ENCODE results near the gene ZNF226. TPM values are rescaled to one million over a fixed set of nuclear protein-coding genes. Genes with fewer than 3 reads are reported as not detected.
"Not testable (repeated sequence)": the region's sequence is repeated elsewhere in the genome, so short reads cannot be mapped to it uniquely, and the experiment has no call there.

ZNF226 gene
- polyA plus RNA-seq = 26.7 TPM
- long read RNA-seq, donor 1, partial matches to known transcripts = 0 of 5 reads
- long read RNA-seq, donor 1, other reads (novel, unspliced or antisense) = 0 of 5 reads
- long read RNA-seq, donor 2, transcript ZNF226-201 (6 exons, 817 nt) = major isoform, 7 of 13 reads
- long read RNA-seq, donor 2, partial matches to known transcripts = 0 of 13 reads
- long read RNA-seq, donor 2, other reads (novel, unspliced or antisense) = 0 of 13 reads
- long read RNA-seq, donor 3, transcript ZNF226-201 (6 exons, 817 nt) = major isoform, 5 of 14 reads
- long read RNA-seq, donor 3, partial matches to known transcripts = 0 of 14 reads
- long read RNA-seq, donor 3, other reads (novel, unspliced or antisense) = 0 of 14 reads
- long read RNA-seq, donor 4, partial matches to known transcripts = 0 of 3 reads
- long read RNA-seq, donor 4, other reads (novel, unspliced or antisense) = 0 of 3 reads
- long read RNA-seq, donor 5, partial matches to known transcripts = 0 of 3 reads
- long read RNA-seq, donor 5, other reads (novel, unspliced or antisense) = 0 of 3 reads
- long read RNA-seq, donor 6, partial matches to known transcripts = 0 of 6 reads
- long read RNA-seq, donor 6, other reads (novel, unspliced or antisense) = 0 of 6 reads
- long read RNA-seq, donor 7, partial matches to known transcripts = 0 of 4 reads
- long read RNA-seq, donor 7, other reads (novel, unspliced or antisense) = 0 of 4 reads
- long read RNA-seq, donor 8, partial matches to known transcripts = 0 of 4 reads
- long read RNA-seq, donor 8, other reads (novel, unspliced or antisense) = 0 of 4 reads
- long read RNA-seq, donor 9, partial matches to known transcripts = 0 of 6 reads
- long read RNA-seq, donor 9, other reads (novel, unspliced or antisense) = 0 of 6 reads
- long read RNA-seq, donor 10, full-length matches to known transcripts = 10 of 10 reads
- long read RNA-seq, donor 10, partial matches to known transcripts = 0 of 10 reads
- long read RNA-seq, donor 10, other reads (novel, unspliced or antisense) = 0 of 10 reads
- long read RNA-seq, donor 11, partial matches to known transcripts = 0 of 4 reads
- long read RNA-seq, donor 11, other reads (novel, unspliced or antisense) = 0 of 4 reads

GRCh38 chr19:44164673-44165512 lies at the start of gene ZNF226:
ZNF226 (plus strand) TSS chr19:44165100; CDS start chr19:44170081, 4,981 bp downstream.
- peak within 1 kb of the TSS; percentile 76 for H3K27ac ChIP-seq (ENCODE audit: low read length)
- peak within 1 kb of the TSS; percentile 56 for H3K4me3 ChIP-seq (ENCODE audit: low read length)
- WGBS (ENCODE audit: insufficient coverage, low lambda C conversion rate) = no CpG with 5 or more reads among the region's 32 CpGs
- H3K36me3 ChIP-seq (ENCODE audit: control insufficient read depth, insufficient read depth, low read length) = peaks cover 26% of the 10 kb centered on the region
- H3K27me3 ChIP-seq (ENCODE audit: control insufficient read depth, insufficient read depth, low read length) = no peaks in the 10 kb centered on the region
- H3K9me3 ChIP-seq (ENCODE audit: control insufficient read depth, low read depth, low read length) = peaks cover 13% of the 10 kb centered on the region
- DNase-seq = peak; percentile 99
- H3K4me1 ChIP-seq (ENCODE audit: control insufficient read depth, insufficient read depth, low read length) = no peaks in the 10 kb centered on the region

- H3K27me3 ChIP-seq (ENCODE audit: control insufficient read depth, insufficient read depth, low read length); H3K9me3 ChIP-seq (ENCODE audit: control insufficient read depth, low read depth, low read length); DNase-seq; H3K27ac ChIP-seq (ENCODE audit: low read length); H3K4me1 ChIP-seq (ENCODE audit: control insufficient read depth, insufficient read depth, low read length); H3K4me3 ChIP-seq (ENCODE audit: low read length): not testable (repeated sequence)
- H3K36me3 ChIP-seq (ENCODE audit: control insufficient read depth, insufficient read depth, low read length) = peaks cover 25% of the 10 kb centered on the region
- 100% methylated on average over 1 of the region's 4 CpGs for WGBS (ENCODE audit: insufficient coverage, low lambda C conversion rate)
These were observed 43.7 kb upstream of the ZNF226 start for GRCh38 chr19:44121162-44121561.

- Histone ChIP-seq H3K9me3 (ENCODE audit: control insufficient read depth, low read depth, low read length) (peaks cover 13% of the 10 kb centered on the region), H3K4me1 (ENCODE audit: control insufficient read depth, insufficient read depth, low read length) (no peaks in the 10 kb centered on the region), H3K27ac (ENCODE audit: low read length) (no peak overlapping the region), H3K4me3 (ENCODE audit: low read length) (no peak overlapping the region), H3K36me3 (ENCODE audit: control insufficient read depth, insufficient read depth, low read length) (peaks cover 34% of the 10 kb centered on the region), H3K27me3 (ENCODE audit: control insufficient read depth, insufficient read depth, low read length) (no peaks in the 10 kb centered on the region)
- no peak for DNase-seq
- 94% methylated on average over 3 of the region's 5 CpGs for WGBS (ENCODE audit: insufficient coverage, low lambda C conversion rate)
These were observed 32.9 kb upstream of the ZNF226 start for GRCh38 chr19:44131955-44132354.

GRCh38 chr19:44141191-44142058 lies 23.5 kb upstream of the ZNF226 start, which contains the start of gene ZNF234:
ZNF234 (plus strand) TSS chr19:44141554; CDS start chr19:44144633, 3,079 bp downstream.
- Histone ChIP-seq H3K27ac (ENCODE audit: low read length) (peak within 1 kb of the TSS; percentile 93), H3K27me3 (ENCODE audit: control insufficient read depth, insufficient read depth, low read length) (no peaks in the 10 kb centered on the region), H3K4me1 (ENCODE audit: control insufficient read depth, insufficient read depth, low read length) (peaks cover 6% of the 10 kb centered on the region), H3K36me3 (ENCODE audit: control insufficient read depth, insufficient read depth, low read length) (peaks cover 16% of the 10 kb centered on the region), H3K9me3 (ENCODE audit: control insufficient read depth, low read depth, low read length) (no peaks in the 10 kb centered on the region), H3K4me3 (ENCODE audit: low read length) (peak within 1 kb of the TSS; percentile 99)
- DNase-seq = peak; percentile 74 to 94
- WGBS (ENCODE audit: insufficient coverage, low lambda C conversion rate) = 0% methylated on average over 1 of the region's 52 CpGs

- WGBS (ENCODE audit: insufficient coverage, low lambda C conversion rate) = no CpG with 5 or more reads among the region's 13 CpGs
- no peaks in the 10 kb centered on the region for H3K27me3 ChIP-seq (ENCODE audit: control insufficient read depth, insufficient read depth, low read length)
- H3K36me3 ChIP-seq (ENCODE audit: control insufficient read depth, insufficient read depth, low read length) = peaks cover 16% of the 10 kb centered on the region
- no peaks in the 10 kb centered on the region for H3K9me3 ChIP-seq (ENCODE audit: control insufficient read depth, low read depth, low read length)
- DNase-seq = no peak
- H3K4me1 ChIP-seq (ENCODE audit: control insufficient read depth, insufficient read depth, low read length) = peaks cover 6% of the 10 kb centered on the region
- H3K4me3 ChIP-seq (ENCODE audit: low read length) = peak overlapping the region; percentile 99
- H3K27ac ChIP-seq (ENCODE audit: low read length) = no peak overlapping the region
These were observed 22.9 kb upstream of the ZNF226 start for GRCh38 chr19:44142059-44142433.

- Histone ChIP-seq H3K36me3 (ENCODE audit: control insufficient read depth, insufficient read depth, low read length) (peaks cover 62% of the 10 kb centered on the region), H3K27ac (ENCODE audit: low read length) (no peak overlapping the region), H3K9me3 (ENCODE audit: control insufficient read depth, low read depth, low read length) (peaks cover 3% of the 10 kb centered on the region), H3K4me1 (ENCODE audit: control insufficient read depth, insufficient read depth, low read length) (no peaks in the 10 kb centered on the region), H3K27me3 (ENCODE audit: control insufficient read depth, insufficient read depth, low read length) (no peaks in the 10 kb centered on the region), H3K4me3 (ENCODE audit: low read length) (no peak overlapping the region)
- 100% methylated on average over 1 of the region's 4 CpGs for WGBS (ENCODE audit: insufficient coverage, low lambda C conversion rate)
- no peak for DNase-seq
These were observed 15.1 kb upstream of the ZNF226 start for GRCh38 chr19:44149776-44150175.

GRCh38 chr19:44151491-44151890 lies 13.4 kb upstream of the ZNF226 start:
- Histone ChIP-seq H3K9me3 (ENCODE audit: control insufficient read depth, low read depth, low read length) (peaks cover 4% of the 10 kb centered on the region), H3K27ac (ENCODE audit: low read length) (no peak overlapping the region), H3K4me3 (ENCODE audit: low read length) (no peak overlapping the region), H3K4me1 (ENCODE audit: control insufficient read depth, insufficient read depth, low read length) (no peaks in the 10 kb centered on the region), H3K36me3 (ENCODE audit: control insufficient read depth, insufficient read depth, low read length) (peaks cover 57% of the 10 kb centered on the region), H3K27me3 (ENCODE audit: control insufficient read depth, insufficient read depth, low read length) (no peaks in the 10 kb centered on the region)
- no CpG with 5 or more reads among the region's 5 CpGs for whole genome bisulfite sequencing (ENCODE audit: insufficient coverage, low lambda C conversion rate)
- no peak for DNase-seq

- Histone ChIP-seq H3K27me3 (ENCODE audit: control insufficient read depth, insufficient read depth, low read length) (no peaks in the 10 kb centered on the region), H3K4me3 (ENCODE audit: low read length) (no peak overlapping the region), H3K4me1 (ENCODE audit: control insufficient read depth, insufficient read depth, low read length) (no peaks in the 10 kb centered on the region), H3K27ac (ENCODE audit: low read length) (no peak overlapping the region), H3K36me3 (ENCODE audit: control insufficient read depth, insufficient read depth, low read length) (peaks cover 38% of the 10 kb centered on the region), H3K9me3 (ENCODE audit: control insufficient read depth, low read depth, low read length) (peaks cover 15% of the 10 kb centered on the region)
- WGBS (ENCODE audit: insufficient coverage, low lambda C conversion rate) = no CpG with 5 or more reads among the region's 2 CpGs
- no peak for DNase-seq
These were observed 8.4 kb upstream of the ZNF226 start for GRCh38 chr19:44156475-44156874.

GRCh38 chr19:44163789-44164188 lies 1.1 kb upstream of the ZNF226 start:
- Histone ChIP-seq H3K27ac (ENCODE audit: low read length) (no peak overlapping the region), H3K27me3 (ENCODE audit: control insufficient read depth, insufficient read depth, low read length) (no peaks in the 10 kb centered on the region), H3K4me1 (ENCODE audit: control insufficient read depth, insufficient read depth, low read length) (no peaks in the 10 kb centered on the region), H3K9me3 (ENCODE audit: control insufficient read depth, low read depth, low read length) (peaks cover 9% of the 10 kb centered on the region), H3K36me3 (ENCODE audit: control insufficient read depth, insufficient read depth, low read length) (peaks cover 17% of the 10 kb centered on the region), H3K4me3 (ENCODE audit: low read length) (no peak overlapping the region)
- no peak for DNase-seq
- 80% methylated on average over 1 of the region's 2 CpGs for WGBS (ENCODE audit: insufficient coverage, low lambda C conversion rate)
